NCI-H69 (cell line): ENCODE measurements around the gene KDF1.
"Not testable (repeated sequence)": the region's sequence is repeated elsewhere in the genome, so short reads cannot be mapped to it uniquely, and the experiment has no call there.

ENCODE experiments used
- DNase-seq: peaks from one replicate; lab custom pipeline; 2025; lab: John Stamatoyannopoulos, UW

KDF1 gene

GRCh38 chr1:26994020-26994786, 33.9 kb upstream of the KDF1 start:
- DNase-seq: peak; percentile 53

GRCh38 chr1:26993237-26994019, 33.2 kb upstream of the KDF1 start, which contains the start of gene TRNP1:
TSS of gene TRNP1 (plus strand) at chr1:26993692. CDS start at chr1:26993787, 95 bp downstream.
- peak; percentile 81 for DNase-seq

- DNase-seq: peak; percentile 44
Observed at GRCh38 chr1:26991310-26992116, 31.2 kb upstream of the KDF1 start.

- DNase-seq: not testable (repeated sequence)
Observed at GRCh38 chr1:26989403-26990109, 29.3 kb upstream of the KDF1 start.

GRCh38 chr1:26986658-26987057, 26.4 kb upstream of the KDF1 start:
- DNase-seq: no peak

GRCh38 chr1:26984291-26984690, 24.0 kb upstream of the KDF1 start:
- DNase-seq: no peak

GRCh38 chr1:26983863-26984262, 23.6 kb upstream of the KDF1 start:
- no peak for DNase-seq

- no peak for DNase-seq
Observed at GRCh38 chr1:26981146-26981846, 21.0 kb upstream of the KDF1 start.

- DNase-seq: no peak
Observed at GRCh38 chr1:26978901-26979300, 18.6 kb upstream of the KDF1 start.

GRCh38 chr1:26976621-26977510, 16.6 kb upstream of the KDF1 start:
- no peak for DNase-seq

GRCh38 chr1:26972821-26973220, 12.6 kb upstream of the KDF1 start:
- no peak for DNase-seq

GRCh38 chr1:26972390-26972789, 12.1 kb upstream of the KDF1 start:
- no peak for DNase-seq

GRCh38 chr1:26971590-26971989, 11.3 kb upstream of the KDF1 start:
- DNase-seq: no peak

GRCh38 chr1:26970810-26971209, 10.5 kb upstream of the KDF1 start:
- DNase-seq: no peak

GRCh38 chr1:26965628-26966027, 5.4 kb upstream of the KDF1 start:
- DNase-seq: no peak

GRCh38 chr1:26965213-26965612, 4.9 kb upstream of the KDF1 start:
- no peak for DNase-seq

- no peak for DNase-seq
Observed at GRCh38 chr1:26961826-26962225, 1.6 kb upstream of the KDF1 start.

- no peak for DNase-seq
Observed at GRCh38 chr1:26960625-26960966, 328 bp upstream of the KDF1 start.

GRCh38 chr1:26959270-26959669, 998 bp downstream of the KDF1 start:
- no peak for DNase-seq

GRCh38 chr1:26957306-26957705, 3.0 kb downstream of the KDF1 start:
- DNase-seq: no peak
